Body of pancreas (tissue), 4 donors: Measurements from ENCODE around the gene CCDC91. TPM values are rescaled to one million over a fixed set of nuclear protein-coding genes. Genes with fewer than 3 reads are reported as not detected.

ENCODE experiments used
- ATAC-seq: fragments of 150-250 bp; one replicate; pipeline ENCODE4 v1.9.1; 2016
- DNase-seq, 4 donors: peaks; one replicate each; pipeline ENCODE4 v3.0.0-alpha.2; 2019
- H3K27ac ChIP-seq, 4 donors: fragments of 200-600 bp; sonication (generic); 1 replicate in 3 of 4; 2 replicates in 1 of 4; pipeline versions ENCODE4 v1.5.1 to v1.6.1; 2016 to 2019; ENCODE audit warnings: mild to moderate bottlenecking in 1 of 4, mixed read lengths in 1 of 4, moderate library complexity in 1 of 4
- H3K27me3 ChIP-seq, 2 donors: fragments of 200-600 bp; sonication (generic); one replicate each; pipeline ENCODE4 v1.6.0; 2016; ENCODE audit warnings: mild to moderate bottlenecking in 1 of 2
- H3K36me3 ChIP-seq, 2 donors: fragments of 200-600 bp; sonication (generic); replicated peaks in 1 of 2; 2 replicates each; pipeline ENCODE4 v1.5.1; 2016; ENCODE audit warnings: low read depth in 2 of 2; ENCODE audit not compliant: insufficient read depth in 1 of 2
- H3K4me1 ChIP-seq: fragments of 200-600 bp; sonication (generic); one replicate; pipeline ENCODE4 v1.6.0; 2016
- H3K4me3 ChIP-seq, 2 donors: fragments of 200-600 bp; sonication (generic); 1 replicate in 1 of 2; 2 replicates in 1 of 2; pipeline ENCODE4 v1.5.1; 2016 to 2019
- H3K9me3 ChIP-seq, 3 donors: fragments of 200-600 bp; sonication (generic); 1 replicate in 2 of 3; 2 replicates in 1 of 3; pipeline ENCODE4 v1.5.1; 2016
- POLR2A ChIP-seq, 3 donors: fragments of 450-650 bp; IDR thresholded peaks; one replicate each; pipeline ENCODE4 v1.6.1; 2016; ENCODE audit warnings: antibody characterized with exemption in 3 of 3, mild to moderate bottlenecking in 2 of 3
- WGBS, 2 donors: methylation state at CpG; one replicate each; pipeline ENCODE4 v1.1.5; 2017; 5-methylcytosine and 5-hydroxymethylcytosine counted together
- intact Hi-C: fragments of 100-400 bp; cut with DNase I; formaldehyde crosslinking; loops from one replicate; pipeline ENCODE4 v1.15.1; 2023
- total RNA-seq, 2 donors: library from RNA; depleted of rRNA; stranded (reverse); fragments of >200 nt; gene quantifications; one replicate each; pipeline ENCODE4 v1.1.0, GENCODE V29; 2016
- TF ChIP-seq, protein P1 (sequence below), 7 experiments: fragments of 450-650 bp in 4 of 7; fragments of 200-600 bp in 3 of 7; sonication (generic) in 3 of 7; IDR thresholded peaks; one replicate each; pipeline ENCODE4 v1.5.1; 2016 to 2019; ENCODE audit warnings: antibody characterized with exemption in 7 of 7

CCDC91 gene
- total RNA-seq, 2 donors from 2014 or later: 31.9 to 35.6 TPM

DNA sequence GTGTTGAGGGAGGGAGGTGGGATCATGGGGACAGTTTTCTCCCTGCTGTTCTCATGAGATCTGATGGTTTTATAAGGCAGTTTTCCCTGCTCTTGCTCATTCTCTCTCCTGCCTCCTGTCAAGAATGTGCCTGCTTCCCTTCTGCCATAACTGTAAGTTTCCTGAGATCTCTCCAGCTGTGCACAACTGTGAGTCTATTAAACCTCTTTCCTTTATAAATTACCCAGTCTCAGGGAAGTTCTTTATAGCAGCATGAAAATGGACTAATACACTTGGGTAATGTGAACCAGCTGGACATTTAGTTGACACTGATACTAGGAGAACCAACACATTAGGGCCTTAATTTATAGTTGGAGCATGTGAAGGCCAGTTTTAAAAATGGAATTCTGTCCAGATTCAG lies 12.4 kb upstream of the CCDC91 start:
- no peaks in the 10 kb centered on the region for H3K4me1 ChIP-seq
- ATAC-seq (no peak), DNase-seq (no peak)
- intact Hi-C loops: no loop called here
- no peaks in the 10 kb centered on the region for H3K36me3 ChIP-seq
- H3K4me3 ChIP-seq: no peak overlapping the region
- no peak overlapping the region for H3K27ac ChIP-seq
- TF ChIP-seq, protein P1, sequence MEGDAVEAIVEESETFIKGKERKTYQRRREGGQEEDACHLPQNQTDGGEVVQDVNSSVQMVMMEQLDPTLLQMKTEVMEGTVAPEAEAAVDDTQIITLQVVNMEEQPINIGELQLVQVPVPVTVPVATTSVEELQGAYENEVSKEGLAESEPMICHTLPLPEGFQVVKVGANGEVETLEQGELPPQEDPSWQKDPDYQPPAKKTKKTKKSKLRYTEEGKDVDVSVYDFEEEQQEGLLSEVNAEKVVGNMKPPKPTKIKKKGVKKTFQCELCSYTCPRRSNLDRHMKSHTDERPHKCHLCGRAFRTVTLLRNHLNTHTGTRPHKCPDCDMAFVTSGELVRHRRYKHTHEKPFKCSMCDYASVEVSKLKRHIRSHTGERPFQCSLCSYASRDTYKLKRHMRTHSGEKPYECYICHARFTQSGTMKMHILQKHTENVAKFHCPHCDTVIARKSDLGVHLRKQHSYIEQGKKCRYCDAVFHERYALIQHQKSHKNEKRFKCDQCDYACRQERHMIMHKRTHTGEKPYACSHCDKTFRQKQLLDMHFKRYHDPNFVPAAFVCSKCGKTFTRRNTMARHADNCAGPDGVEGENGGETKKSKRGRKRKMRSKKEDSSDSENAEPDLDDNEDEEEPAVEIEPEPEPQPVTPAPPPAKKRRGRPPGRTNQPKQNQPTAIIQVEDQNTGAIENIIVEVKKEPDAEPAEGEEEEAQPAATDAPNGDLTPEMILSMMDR (IDR thresholded peaks at IDR 0.05): no peak
- no peak for TF ChIP-seq POLR2A (IDR thresholded peaks at IDR 0.05)
- H3K27me3 ChIP-seq: no peaks in the 10 kb centered on the region
- no peaks in the 10 kb centered on the region for H3K9me3 ChIP-seq

DNA sequence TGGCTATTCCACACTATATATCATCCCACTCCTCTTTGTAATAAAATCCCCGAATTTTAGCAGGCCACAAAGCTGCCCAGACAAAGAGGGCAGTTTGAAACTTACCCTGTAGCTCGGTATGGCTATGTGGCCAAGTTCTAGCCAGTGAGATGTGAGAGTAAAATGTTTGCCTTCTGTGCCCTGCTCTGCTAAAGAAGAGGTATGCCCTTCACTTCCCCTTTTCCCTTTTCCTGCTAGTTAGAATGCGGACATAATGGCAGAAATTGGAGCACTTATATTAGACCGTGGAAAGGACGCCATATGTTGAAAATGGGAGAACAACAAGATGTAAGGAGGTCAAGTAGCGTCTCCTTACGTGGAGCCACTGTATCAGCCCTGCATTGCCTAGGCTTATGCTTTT lies 11.5 kb upstream of the CCDC91 start:
- Histone ChIP-seq H3K36me3 (no peaks in the 10 kb centered on the region), H3K27me3 (no peaks in the 10 kb centered on the region), H3K4me1 (no peaks in the 10 kb centered on the region), H3K27ac (no peak overlapping the region), H3K9me3 (no peaks in the 10 kb centered on the region), H3K4me3 (no peak overlapping the region)
- WGBS, 2 donors: 86 to 91% methylated on average over 7 of the region's 7 CpGs
- ATAC-seq: no peak
- TF ChIP-seq POLR2A (IDR thresholded peaks at IDR 0.05): no peak
- TF ChIP-seq, protein P1 (IDR thresholded peaks at IDR 0.05): no peak
- no peak for DNase-seq
- intact Hi-C loops: no loop called here

DNA sequence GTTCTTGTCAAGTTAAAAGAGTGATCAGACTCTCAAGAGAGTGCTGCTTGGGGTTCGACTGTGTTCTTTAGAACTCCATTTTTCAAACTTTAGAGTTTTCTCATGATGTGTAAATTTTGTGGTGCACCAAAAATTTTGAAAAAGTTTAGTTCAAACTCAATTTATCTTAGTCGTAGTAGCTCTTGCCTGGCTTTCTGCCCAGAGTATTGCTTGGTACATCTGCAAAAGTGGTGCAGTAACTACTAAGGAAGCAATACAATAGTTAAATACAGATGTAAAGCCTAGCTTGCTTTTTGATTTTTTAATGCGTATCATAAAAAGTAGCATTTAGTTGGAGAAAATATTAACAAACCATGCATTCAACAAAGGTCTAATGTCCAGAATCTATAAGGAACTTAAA lies 9.5 kb upstream of the CCDC91 start:
- DNase-seq (no peak), ATAC-seq (no peak)
- 76 to 78% methylated on average over 3 of the region's 3 CpGs for WGBS, 2 donors
- H3K27me3 ChIP-seq: no peaks in the 10 kb centered on the region
- no peak for TF ChIP-seq POLR2A (IDR thresholded peaks at IDR 0.05)
- TF ChIP-seq, protein P1 (IDR thresholded peaks at IDR 0.05): no peak
- H3K36me3 ChIP-seq: no peaks in the 10 kb centered on the region
- H3K4me1 ChIP-seq: no peaks in the 10 kb centered on the region
- H3K27ac ChIP-seq: no peak overlapping the region
- no peak overlapping the region for H3K4me3 ChIP-seq
- intact Hi-C loops: no loop called here
- no peaks in the 10 kb centered on the region for H3K9me3 ChIP-seq

DNA sequence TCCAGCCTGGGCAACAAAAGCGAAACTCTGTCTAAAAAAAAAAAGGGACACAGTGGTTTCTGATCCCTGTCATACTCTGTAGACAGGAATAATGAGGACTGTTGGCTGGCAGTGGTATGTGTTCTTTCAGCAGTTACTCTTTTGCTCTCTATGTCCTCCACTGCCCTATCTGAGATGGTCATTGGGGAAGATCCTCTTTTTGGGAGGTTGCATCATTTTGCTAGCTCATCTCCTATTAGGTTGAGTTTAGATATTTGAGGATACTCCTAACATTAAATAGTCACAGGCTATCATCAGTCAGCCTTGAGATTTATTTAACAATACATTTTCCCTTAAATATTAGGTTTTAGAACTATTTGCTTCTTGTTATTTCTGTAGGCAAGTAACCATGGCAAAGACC lies 5.9 kb upstream of the CCDC91 start:
- ATAC-seq: no peak
- Histone ChIP-seq H3K36me3 (no peaks in the 10 kb centered on the region), H3K27ac (no peak overlapping the region), H3K4me1 (peaks cover 5% of the 10 kb centered on the region), H3K27me3 (no peaks in the 10 kb centered on the region), H3K4me3 (no peak overlapping the region), H3K9me3 (no peaks in the 10 kb centered on the region)
- 86 to 94% methylated on average over 1 of the region's 1 CpG for WGBS, 2 donors
- intact Hi-C loops: no loop called here
- DNase-seq: no peak
- no peak for TF ChIP-seq POLR2A (IDR thresholded peaks at IDR 0.05)
- TF ChIP-seq, protein P1 (IDR thresholded peaks at IDR 0.05): no peak

DNA sequence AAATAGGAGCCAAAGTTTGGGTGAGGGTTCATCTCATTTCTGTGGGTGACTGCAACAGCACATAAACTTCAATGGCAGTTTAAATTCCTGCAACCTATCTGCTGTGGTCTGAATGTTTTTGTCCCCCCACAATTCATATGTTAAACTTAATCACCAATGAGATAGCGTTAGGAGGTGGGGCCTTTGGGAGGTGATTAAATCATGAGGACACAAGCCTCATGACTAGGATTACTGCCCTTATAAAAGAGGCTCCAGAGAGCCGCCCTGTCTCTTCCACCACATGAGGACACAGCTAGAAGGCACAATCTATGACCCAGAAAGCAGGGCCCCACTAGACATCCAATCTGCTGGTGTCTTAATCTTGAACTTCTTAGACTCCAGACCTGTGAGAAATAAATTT lies 3.8 kb upstream of the CCDC91 start:
- no peak overlapping the region for H3K4me3 ChIP-seq
- intact Hi-C loops: no loop called here
- TF ChIP-seq POLR2A (IDR thresholded peaks at IDR 0.05): no peak
- TF ChIP-seq, protein P1 (IDR thresholded peaks at IDR 0.05): no peak
- no peaks in the 10 kb centered on the region for H3K27me3 ChIP-seq
- H3K36me3 ChIP-seq: no peaks in the 10 kb centered on the region
- WGBS, 2 donors: 83 to 96% methylated on average over 2 of the region's 2 CpGs
- peaks cover 14% of the 10 kb centered on the region for H3K4me1 ChIP-seq
- no peak for DNase-seq
- ATAC-seq: no peak
- H3K27ac ChIP-seq: no peak overlapping the region
- H3K9me3 ChIP-seq: no peaks in the 10 kb centered on the region
